Activated B cell treated with CpG ODN at 0.5 μM for 24 hours (primary cell): ENCODE data around the gene ZNF500. TPM values are rescaled to one million over a fixed set of nuclear protein-coding genes. Genes with fewer than 3 reads are reported as not detected.

Experiments used
- ATAC-seq: fragments of 200-7000 bp; cut with Tn5 transposase; one replicate; pipeline ENCODE4 v1.10.0; 2021; ENCODE audit warnings: low read depth, mild to moderate bottlenecking, moderate library complexity
- CTCF ChIA-PET: fragments of 350-600 bp; sonication (Branson Sonifier 250); formaldehyde crosslinking; loops from one replicate; lab custom pipeline; 2021; ENCODE audit warnings: antibody characterized with exemption; lab: Charles Lee
- POLR2A ChIA-PET: fragments of 350-600 bp; sonication (Branson Sonifier 250); formaldehyde crosslinking; loops from one replicate; lab custom pipeline; 2021; ENCODE audit warnings: antibody characterized with exemption; lab: Charles Lee
- DNase-seq: peaks from one replicate; pipeline ENCODE4 v3.0.0; 2022
- H3K27ac Mint-ChIP-seq: one replicate; pipeline ENCODE4 v1.8.0; 2020; ENCODE audit warnings: mixed read lengths
- H3K27me3 Mint-ChIP-seq: one replicate; pipeline ENCODE4 v1.8.0; 2021; ENCODE audit warnings: mixed read lengths
- H3K36me3 Mint-ChIP-seq: one replicate; pipeline ENCODE4 v1.8.0; 2021; ENCODE audit warnings: low read depth, mixed read lengths
- H3K4me1 Mint-ChIP-seq: one replicate; pipeline ENCODE4 v1.8.0; 2021; ENCODE audit warnings: mixed read lengths
- H3K4me3 Mint-ChIP-seq: one replicate; pipeline ENCODE4 v1.8.0; 2020; ENCODE audit warnings: mild to moderate bottlenecking, mixed read lengths
- H3K9me3 Mint-ChIP-seq: one replicate; pipeline ENCODE4 v1.8.0; 2020; ENCODE audit warnings: mixed read lengths
- CTCF ChIP-seq: fragments of 200-600 bp; IDR thresholded peaks from one replicate; pipeline ENCODE4 v1.8.0; 2022; ENCODE audit warnings: antibody characterized with exemption, mild to moderate bottlenecking
- intact Hi-C: fragments of 100-400 bp; cut with micrococcal nuclease; formaldehyde crosslinking; loops from one replicate; pipeline ENCODE4 v1.15.1; 2024
- total RNA-seq: library from RNA; stranded (reverse); gene quantifications from 2 replicates; pipeline ENCODE4 v1.2.3, GENCODE V29; 2022

ZNF500 gene
- total RNA-seq, 1 donor from 2014 or later: 19.1 TPM

GRCh38 chr16:4796982-4797804, 30.2 kb upstream of the ZNF500 start:
- H3K4me3 Mint-ChIP-seq: no peak overlapping the region
- DNase-seq (no peak), ATAC-seq (no peak)
- no peak for TF ChIP-seq CTCF
- CTCF ChIA-PET: no interaction called here
- intact Hi-C loops: no loop called here
- H3K27me3 Mint-ChIP-seq: no peaks in the 10 kb centered on the region
- POLR2A ChIA-PET: interaction anchor here (0.6 kb wide), 1 partner anchor 47 kb away, joined by 3 read pairs; no protein-coding TSS in a partner anchor
- peaks cover 17% of the 10 kb centered on the region for H3K4me1 Mint-ChIP-seq
- H3K36me3 Mint-ChIP-seq: no peaks in the 10 kb centered on the region
- H3K9me3 Mint-ChIP-seq: no peaks in the 10 kb centered on the region
- no peak overlapping the region for H3K27ac Mint-ChIP-seq

- no peak overlapping the region for H3K4me3 Mint-ChIP-seq
- H3K9me3 Mint-ChIP-seq: no peaks in the 10 kb centered on the region
- H3K36me3 Mint-ChIP-seq: no peaks in the 10 kb centered on the region
- DNase-seq (no peak), ATAC-seq (no peak)
- no peaks in the 10 kb centered on the region for H3K27me3 Mint-ChIP-seq
- H3K4me1 Mint-ChIP-seq: peaks cover 10% of the 10 kb centered on the region
- CTCF ChIA-PET: no interaction called here
- H3K27ac Mint-ChIP-seq: no peak overlapping the region
- POLR2A ChIA-PET: interaction anchor here (0.6 kb wide), 1 partner anchor 11 kb away, joined by 12 read pairs; no protein-coding TSS in a partner anchor
- TF ChIP-seq CTCF: no peak
- intact Hi-C loops: no loop called here
Observed at GRCh38 chr16:4795828-4796572, 29.0 kb upstream of the ZNF500 start.

- Mint-ChIP-seq H3K4me3 (no peak within 1 kb of the TSS), H3K36me3 (no peaks in the 10 kb centered on the region), H3K4me1 (peaks cover 3% of the 10 kb centered on the region), H3K27ac (no peak within 1 kb of the TSS), H3K27me3 (no peaks in the 10 kb centered on the region), H3K9me3 (no peaks in the 10 kb centered on the region)
- intact Hi-C loops: no loop called here
- ChIA-PET CTCF (no interaction called here), POLR2A (interaction anchor here (0.6 kb wide), 1 partner anchor 12 kb away, joined by 12 read pairs; no protein-coding TSS in a partner anchor)
- no peak for TF ChIP-seq CTCF
- ATAC-seq (no peak), DNase-seq (no peak)
Observed at GRCh38 chr16:4795181-4795827, 28.3 kb upstream of the ZNF500 start, which contains the start of gene SMIM22. TSS of gene SMIM22 (plus strand) at chr16:4795369. CDS start at chr16:4795735, 366 bp downstream.

- intact Hi-C loops: no loop called here
- H3K4me1 Mint-ChIP-seq: no peaks in the 10 kb centered on the region
- H3K4me3 Mint-ChIP-seq: no peak overlapping the region
- no peak overlapping the region for H3K27ac Mint-ChIP-seq
- H3K36me3 Mint-ChIP-seq: no peaks in the 10 kb centered on the region
- no peaks in the 10 kb centered on the region for H3K27me3 Mint-ChIP-seq
- no peak for DNase-seq
- CTCF ChIA-PET: no interaction called here
- no peaks in the 10 kb centered on the region for H3K9me3 Mint-ChIP-seq
- TF ChIP-seq CTCF: no peak
- POLR2A ChIA-PET: no interaction called here
- no peak for ATAC-seq
Observed at GRCh38 chr16:4792951-4793513, 26.1 kb upstream of the ZNF500 start.
